H1 (cell line): ENCODE measurements around the gene ACVR1. TPM values are rescaled to one million over a fixed set of nuclear protein-coding genes. Genes with fewer than 3 reads are reported as not detected.

ENCODE experiments used
- RFX5 ChIP-seq: IDR thresholded peaks from 2 replicates; pipeline ENCODE4 v1.6.1; 2011; ENCODE audit warnings: low read depth, low read length, improper control_type of control experiment, borderline replicate concordance
- polyA plus RNA-seq, 7 experiments: library from polyadenylated mRNA; depleted of rRNA in 3 of 7; stranded (reverse) in 5 of 7; unstranded in 2 of 7; fragments of >200 nt in 5 of 7; fragments of 200-250 nt in 2 of 7; gene quantifications; 1 replicate in 5 of 7; 2 replicates in 1 of 7; 4 replicates in 1 of 7; pipeline versions ENCODE4 v1.2.1 to v1.2.3, GENCODE V29; 2011 to 2013; ENCODE audit warnings: missing spikeins in 2 of 7, mixed read lengths in 2 of 7
- total RNA-seq: library from RNA; stranded (reverse); fragmentation: NEBNext Ultra II Directional; extraction: Animal tissue kit (Norgen Biotek cat#: 25700); gene quantifications from 2 replicates; pipeline ENCODE4 v1.2.1, GENCODE V29; 2021

Gene ACVR1
- total and polyA plus RNA-seq, 2 of the 8 experiments (the other 6 are each of a cell fraction or from before 2014, with no cell fraction given), result 8.5 to 17.7 TPM

- TF ChIP-seq RFX5, result no peak
- TF ChIP-seq, all 59 proteins: peak for 0
Observed at GRCh38 chr2:157809212-157809611, 66.9 kb downstream of the ACVR1 start (continued).
